ENCODE measurements around the gene OR4D11. TPM values are rescaled to one million over a fixed set of nuclear protein-coding genes. Genes with fewer than 3 reads are reported as not detected.
"Not testable (repeated sequence)": the region's sequence is repeated elsewhere in the genome, so short reads cannot be mapped to it uniquely, and the experiment has no call there.

Gene OR4D11
- total RNA-seq, 2 experiments from 2014 or later, result not detected

GRCh38 chr11:59532620-59533019 lies 29.2 kb downstream of the OR4D11 start:
- H3K79me2 ChIP-seq (ENCODE audit: insufficient read depth, low read depth, low read length), result no peaks in the 10 kb centered on the region
- no peaks in the 10 kb centered on the region for H4K20me1 ChIP-seq (ENCODE audit: insufficient read depth, low read length)
- H3K4me2 ChIP-seq (ENCODE audit: low read length), result no peak overlapping the region
- H3K4me3 ChIP-seq (ENCODE audit: low read depth, low read length, poor library complexity, severe bottlenecking), result no peak overlapping the region
- no TSS peak for BruUV-seq (replicated peaks)
- no peak overlapping the region for H2AFZ ChIP-seq (ENCODE audit: low read length)
- no peaks in the 10 kb centered on the region for H3K9me2 ChIP-seq (ENCODE audit: insufficient read depth, low read length)
- H3K36me3 ChIP-seq (ENCODE audit: insufficient read depth, low read length), result no peaks in the 10 kb centered on the region
- intact Hi-C loops (cut with micrococcal nuclease; ENCODE audit: unreplicated experiment), result no loop called here
- no peak overlapping the region for H3K27ac ChIP-seq (ENCODE audit: low read depth, low read length, poor library complexity, severe bottlenecking)
- CTCF ChIA-PET (ENCODE audit: unreplicated experiment), result interaction anchor here (0.9 kb wide), 1 partner anchor 290 kb away, joined by 3 read pairs; no protein-coding TSS in a partner anchor
- no peaks in the 10 kb centered on the region for H3K9me3 ChIP-seq (ENCODE audit: low read length)
- peaks cover 4% of the 10 kb centered on the region for H3K4me1 ChIP-seq (ENCODE audit: insufficient read depth, low read length, poor library complexity, severe bottlenecking)
- POLR2A ChIA-PET, result interaction anchor here (0.5 to 0.7 kb wide), 2 partner anchors 169 to 642 kb away, joined by 3 to 7 read pairs; no protein-coding TSS in a partner anchor
- TF ChIP-seq CTCF (conservative IDR thresholded peaks at IDR 0.05; ENCODE audit: low read length), result 0 out of 2 replicates have a peak, but pooled peaks have one; percentile 19
- TF ChIP-seq EZH2phosphoT487 (IDR thresholded peaks at IDR 0.05; ENCODE audit: borderline replicate concordance, low read depth, low read length), result no peak
- no peak for DNase-seq (ENCODE audit: low spot score)

- CTCF ChIA-PET (ENCODE audit: unreplicated experiment), result no interaction called here
- no peak overlapping the region for H2AFZ ChIP-seq (ENCODE audit: low read length)
- no peak overlapping the region for H3K27ac ChIP-seq (ENCODE audit: low read depth, low read length, poor library complexity, severe bottlenecking)
- no peak overlapping the region for H3K4me2 ChIP-seq (ENCODE audit: low read length)
- H3K9me2 ChIP-seq (ENCODE audit: insufficient read depth, low read length), result no peaks in the 10 kb centered on the region
- no peaks in the 10 kb centered on the region for H3K36me3 ChIP-seq (ENCODE audit: insufficient read depth, low read length)
- TF ChIP-seq CTCF (conservative IDR thresholded peaks at IDR 0.05; ENCODE audit: low read length) (no peak), EZH2phosphoT487 (IDR thresholded peaks at IDR 0.05; ENCODE audit: borderline replicate concordance, low read depth, low read length) (no peak)
- no peak overlapping the region for H3K4me3 ChIP-seq (ENCODE audit: low read depth, low read length, poor library complexity, severe bottlenecking)
- POLR2A ChIA-PET, result interaction anchor here (0.8 kb wide), 1 partner anchor 83 kb away, joined by 3 read pairs; no protein-coding TSS in a partner anchor
- intact Hi-C loops (cut with micrococcal nuclease; ENCODE audit: unreplicated experiment), result loop anchor here (5.0 kb wide), 1 partner anchor 133 kb away; the partner anchor contains the start of gene PATL1
- H3K4me1 ChIP-seq (ENCODE audit: insufficient read depth, low read length, poor library complexity, severe bottlenecking), result peaks cover 6% of the 10 kb centered on the region
- no peaks in the 10 kb centered on the region for H4K20me1 ChIP-seq (ENCODE audit: insufficient read depth, low read length)
- no TSS peak for BruUV-seq (replicated peaks)
- no peaks in the 10 kb centered on the region for H3K9me3 ChIP-seq (ENCODE audit: low read length)
- H3K79me2 ChIP-seq (ENCODE audit: insufficient read depth, low read depth, low read length), result no peaks in the 10 kb centered on the region
- no peak for DNase-seq (ENCODE audit: low spot score)
Observed at GRCh38 chr11:59534676-59535075, 31.3 kb downstream of the OR4D11 start.

- no peaks in the 10 kb centered on the region for H3K79me2 ChIP-seq (ENCODE audit: insufficient read depth, low read depth, low read length)
- H3K4me2 ChIP-seq (ENCODE audit: low read length), result no peak overlapping the region
- H3K9me3 ChIP-seq (ENCODE audit: low read length), result no peaks in the 10 kb centered on the region
- ChIA-PET CTCF (ENCODE audit: unreplicated experiment) (no interaction called here), POLR2A (no interaction called here)
- H3K9me2 ChIP-seq (ENCODE audit: insufficient read depth, low read length), result no peaks in the 10 kb centered on the region
- BruUV-seq (replicated peaks), result no TSS peak
- H3K4me1 ChIP-seq (ENCODE audit: insufficient read depth, low read length, poor library complexity, severe bottlenecking), result peaks cover 5% of the 10 kb centered on the region
- H2AFZ ChIP-seq (ENCODE audit: low read length), result no peak overlapping the region
- H4K20me1 ChIP-seq (ENCODE audit: insufficient read depth, low read length), result no peaks in the 10 kb centered on the region
- intact Hi-C loops (cut with micrococcal nuclease; ENCODE audit: unreplicated experiment), result no loop called here
- no peak for TF ChIP-seq EZH2phosphoT487 (IDR thresholded peaks at IDR 0.05; ENCODE audit: borderline replicate concordance, low read depth, low read length)
- TF ChIP-seq CTCF (conservative IDR thresholded peaks at IDR 0.05; ENCODE audit: low read length), result no peak
- H3K27ac ChIP-seq (ENCODE audit: low read depth, low read length, poor library complexity, severe bottlenecking), result no peak overlapping the region
- no peak overlapping the region for H3K4me3 ChIP-seq (ENCODE audit: low read depth, low read length, poor library complexity, severe bottlenecking)
- no peaks in the 10 kb centered on the region for H3K36me3 ChIP-seq (ENCODE audit: insufficient read depth, low read length)
- no peak for DNase-seq (ENCODE audit: low spot score)
Observed at GRCh38 chr11:59542142-59542810, 38.9 kb downstream of the OR4D11 start.

GRCh38 chr11:59543713-59544112 lies 40.3 kb downstream of the OR4D11 start:
- CTCF ChIA-PET (ENCODE audit: unreplicated experiment); H3K4me3 ChIP-seq (ENCODE audit: low read depth, low read length, poor library complexity, severe bottlenecking); H3K36me3 ChIP-seq (ENCODE audit: insufficient read depth, low read length); H4K20me1 ChIP-seq (ENCODE audit: insufficient read depth, low read length); DNase-seq (ENCODE audit: low spot score); H3K9me2 ChIP-seq (ENCODE audit: insufficient read depth, low read length); H3K9me3 ChIP-seq (ENCODE audit: low read length); intact Hi-C loops (cut with micrococcal nuclease; ENCODE audit: unreplicated experiment); H3K79me2 ChIP-seq (ENCODE audit: insufficient read depth, low read depth, low read length); H3K27ac ChIP-seq (ENCODE audit: low read depth, low read length, poor library complexity, severe bottlenecking); H3K4me2 ChIP-seq (ENCODE audit: low read length); H3K4me1 ChIP-seq (ENCODE audit: insufficient read depth, low read length, poor library complexity, severe bottlenecking); BruUV-seq (replicated peaks); H2AFZ ChIP-seq (ENCODE audit: low read length): not testable (repeated sequence)
- POLR2A ChIA-PET, result interaction anchor here (0.6 kb wide), 1 partner anchor 139 kb away, joined by 3 read pairs; no protein-coding TSS in a partner anchor

Measured in OCI-LY7 (cell line).